ENCODE data around the gene FKBP4. TPM values are rescaled to one million over a fixed set of nuclear protein-coding genes. Genes with fewer than 3 reads are reported as not detected.

Gene FKBP4
- total and polyA plus RNA-seq, 9 of the 15 experiments (the other 6 are each of a cell fraction or from before 2014, with no cell fraction given) = 16.3 to 154 (median 90.1) TPM

DNA sequence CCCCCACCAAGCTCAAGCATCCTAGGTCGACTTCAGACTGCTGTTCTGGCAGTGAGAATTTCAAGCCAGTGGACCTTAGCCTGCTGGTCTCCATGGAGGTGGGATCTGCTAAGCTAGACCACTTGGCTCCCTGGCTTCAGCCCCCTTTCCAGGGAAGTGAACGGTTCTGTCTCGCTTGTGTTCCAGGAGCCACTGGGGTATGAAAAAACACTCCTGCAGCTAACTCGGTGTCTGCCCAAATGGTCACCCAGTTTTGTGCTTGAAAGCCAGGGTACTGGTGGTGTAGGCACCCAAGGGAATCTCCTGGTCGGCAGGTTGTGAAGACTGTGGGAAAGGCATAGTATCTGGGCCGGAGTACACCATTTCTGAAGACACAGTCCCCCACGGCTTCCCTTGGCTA is 44.6 kb upstream of the FKBP4 start (continued):
- no peak for TF ChIP-seq SNIP1 (IDR thresholded peaks at IDR 0.05; ENCODE audit: low read depth)

DNA sequence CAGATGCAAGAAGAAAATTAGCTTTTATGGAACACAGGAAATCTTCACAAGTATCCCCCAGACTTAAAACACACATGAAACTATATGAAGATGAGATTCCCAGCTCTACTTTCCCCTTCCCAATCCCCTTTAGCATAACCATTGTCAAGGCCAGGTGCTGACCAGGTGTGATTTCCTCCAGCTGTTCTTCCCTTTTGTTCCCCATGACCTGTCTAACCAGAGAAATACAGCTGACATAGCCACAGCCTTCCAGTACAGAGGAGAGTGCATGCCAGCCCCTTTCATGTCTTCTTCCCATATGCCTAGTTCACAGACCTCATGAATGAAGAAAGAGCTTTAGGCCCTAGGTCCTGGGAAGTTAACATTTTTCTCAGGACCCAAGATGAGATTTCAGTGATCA is 43.5 kb upstream of the FKBP4 start:
- no TSS peak for BruUV-seq (replicated peaks)
- TF ChIP-seq ARNT (IDR thresholded peaks at IDR 0.05) (no peak), ZNF212 (CRISPR knock-in tag; IDR thresholded peaks at IDR 0.05) (no peak), ZNF551 (CRISPR knock-in tag; IDR thresholded peaks at IDR 0.05) (no peak), HMBOX1 (IDR thresholded peaks at IDR 0.05) (no peak), ZNF445 (CRISPR knock-in tag; IDR thresholded peaks at IDR 0.05; ENCODE audit: low read depth) (no peak), HES1 (IDR thresholded peaks at IDR 0.05; ENCODE audit: low read depth) (no peak), SMARCA4 (IDR thresholded peaks at IDR 0.05) (no peak), ARID3A (IDR thresholded peaks at IDR 0.05; ENCODE audit: borderline replicate concordance, low read depth, low read length) (no peak)
- TF ChIP-seq, protein P1, sequence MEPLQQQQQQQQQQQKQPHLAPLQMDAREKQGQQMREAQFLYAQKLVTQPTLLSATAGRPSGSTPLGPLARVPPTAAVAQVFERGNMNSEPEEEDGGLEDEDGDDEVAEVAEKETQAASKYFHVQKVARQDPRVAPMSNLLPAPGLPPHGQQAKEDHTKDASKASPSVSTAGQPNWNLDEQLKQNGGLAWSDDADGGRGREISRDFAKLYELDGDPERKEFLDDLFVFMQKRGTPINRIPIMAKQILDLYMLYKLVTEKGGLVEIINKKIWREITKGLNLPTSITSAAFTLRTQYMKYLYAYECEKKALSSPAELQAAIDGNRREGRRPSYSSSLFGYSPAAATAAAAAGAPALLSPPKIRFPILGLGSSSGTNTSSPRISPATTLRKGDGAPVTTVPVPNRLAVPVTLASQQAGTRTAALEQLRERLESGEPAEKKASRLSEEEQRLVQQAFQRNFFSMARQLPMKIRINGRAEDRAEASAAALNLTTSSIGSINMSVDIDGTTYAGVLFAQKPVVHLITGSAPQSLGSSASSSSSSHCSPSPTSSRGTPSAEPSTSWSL (CRISPR knock-in tag; IDR thresholded peaks at IDR 0.05; ENCODE audit: borderline replicate concordance) = no peak
- TF ChIP-seq, protein P2, sequence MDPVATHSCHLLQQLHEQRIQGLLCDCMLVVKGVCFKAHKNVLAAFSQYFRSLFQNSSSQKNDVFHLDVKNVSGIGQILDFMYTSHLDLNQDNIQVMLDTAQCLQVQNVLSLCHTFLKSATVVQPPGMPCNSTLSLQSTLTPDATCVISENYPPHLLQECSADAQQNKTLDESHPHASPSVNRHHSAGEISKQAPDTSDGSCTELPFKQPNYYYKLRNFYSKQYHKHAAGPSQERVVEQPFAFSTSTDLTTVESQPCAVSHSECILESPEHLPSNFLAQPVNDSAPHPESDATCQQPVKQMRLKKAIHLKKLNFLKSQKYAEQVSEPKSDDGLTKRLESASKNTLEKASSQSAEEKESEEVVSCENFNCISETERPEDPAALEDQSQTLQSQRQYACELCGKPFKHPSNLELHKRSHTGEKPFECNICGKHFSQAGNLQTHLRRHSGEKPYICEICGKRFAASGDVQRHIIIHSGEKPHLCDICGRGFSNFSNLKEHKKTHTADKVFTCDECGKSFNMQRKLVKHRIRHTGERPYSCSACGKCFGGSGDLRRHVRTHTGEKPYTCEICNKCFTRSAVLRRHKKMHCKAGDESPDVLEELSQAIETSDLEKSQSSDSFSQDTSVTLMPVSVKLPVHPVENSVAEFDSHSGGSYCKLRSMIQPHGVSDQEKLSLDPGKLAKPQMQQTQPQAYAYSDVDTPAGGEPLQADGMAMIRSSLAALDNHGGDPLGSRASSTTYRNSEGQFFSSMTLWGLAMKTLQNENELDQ (CRISPR knock-in tag; IDR thresholded peaks at IDR 0.05; ENCODE audit: borderline replicate concordance) = no peak
- TF ChIP-seq, protein P3, sequence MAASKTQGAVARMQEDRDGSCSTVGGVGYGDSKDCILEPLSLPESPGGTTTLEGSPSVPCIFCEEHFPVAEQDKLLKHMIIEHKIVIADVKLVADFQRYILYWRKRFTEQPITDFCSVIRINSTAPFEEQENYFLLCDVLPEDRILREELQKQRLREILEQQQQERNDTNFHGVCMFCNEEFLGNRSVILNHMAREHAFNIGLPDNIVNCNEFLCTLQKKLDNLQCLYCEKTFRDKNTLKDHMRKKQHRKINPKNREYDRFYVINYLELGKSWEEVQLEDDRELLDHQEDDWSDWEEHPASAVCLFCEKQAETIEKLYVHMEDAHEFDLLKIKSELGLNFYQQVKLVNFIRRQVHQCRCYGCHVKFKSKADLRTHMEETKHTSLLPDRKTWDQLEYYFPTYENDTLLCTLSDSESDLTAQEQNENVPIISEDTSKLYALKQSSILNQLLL (CRISPR knock-in tag; IDR thresholded peaks at IDR 0.05; ENCODE audit: borderline replicate concordance) = no peak

More for the DNA sequence above, 43.5 kb upstream of the FKBP4 start:
- no peaks in the 10 kb centered on the region for H4K20me1 ChIP-seq (replicated peaks; ENCODE audit: control insufficient read depth, insufficient read depth, low read length)
- no peak overlapping the region for H3K27ac ChIP-seq (ENCODE audit: extremely low read depth, low read depth, low read length)
- no peaks in the 10 kb centered on the region for H3K9me3 ChIP-seq (replicated peaks; ENCODE audit: control insufficient read depth, insufficient read depth, low read depth, low read length)
- H3K4me3 ChIP-seq = no peak overlapping the region
- in situ Hi-C loops (cut with MboI) = no loop called here
- DNase-seq (ENCODE audit: extremely low read depth in 1 of 4, low spot score in 3 of 4) (no peak), ATAC-seq (no peak), FAIRE-seq (no peak)
- ChIA-PET CTCF (ENCODE audit: low intra/inter-chr PET ratio) (no interaction called here), POLR2A (interaction anchor here (1.0 kb wide), 1 partner anchor 14 kb away, joined by 3 read pairs; no protein-coding TSS in a partner anchor)
- H3K27me3 ChIP-seq (ENCODE audit: control insufficient read depth in 2 of 2, insufficient read depth in 2 of 2, low read length in 2 of 2) = no peaks in the 10 kb centered on the region; a peak in 1 of 5 replicates
- no peaks in the 10 kb centered on the region for H3K36me3 ChIP-seq (ENCODE audit: control insufficient read depth, insufficient read depth, low read length)
- no peak overlapping the region for H3K9ac ChIP-seq (ENCODE audit: insufficient read depth in 1 of 2, low read depth in 2 of 2, low read length in 2 of 2)
- no peaks in the 10 kb centered on the region for H3K9me1 ChIP-seq (ENCODE audit: control insufficient read depth, insufficient read depth, low read length)
- no peak overlapping the region for H2AFZ ChIP-seq (ENCODE audit: low read depth, low read length)
- peaks cover 0 to 9% of the 10 kb centered on the region in 2 experiments; a peak in 1 of 5 replicates for H3K4me1 ChIP-seq (replicated peaks in 1 of 2; ENCODE audit: control insufficient read depth in 2 of 2, insufficient read depth in 2 of 2, low read length in 2 of 2)
- no peaks in the 10 kb centered on the region for H3K79me2 ChIP-seq (ENCODE audit: control insufficient read depth, insufficient read depth, low read length)
- H3K4me2 ChIP-seq (ENCODE audit: insufficient read depth, low read length) = no peak overlapping the region
- intact Hi-C loops (cut with micrococcal nuclease) = no loop called here
